Fibroblast of peridontal ligament (primary cell): ENCODE measurements around the gene MSL1.
"Not testable (repeated sequence)": the region's sequence is repeated elsewhere in the genome, so short reads cannot be mapped to it uniquely, and the experiment has no call there.

Experiments used
- DNase-seq: peaks from one replicate; pipeline ENCODE4 v3.0.0-alpha.2; 2010; ENCODE audit errors: extremely low read depth

MSL1 gene

GRCh38 chr17:40124279-40125141 is 2.7 kb downstream of the MSL1 start:
- peak; percentile 53 for DNase-seq

- DNase-seq, result no peak
Measured at GRCh38 chr17:40129498-40129897, 7.7 kb downstream of the MSL1 start.

GRCh38 chr17:40130352-40131042 is 8.7 kb downstream of the MSL1 start:
- DNase-seq, result no peak

- DNase-seq, result no peak
Measured at GRCh38 chr17:40134184-40134583, 12.4 kb downstream of the MSL1 start.

- no peak for DNase-seq
Measured at GRCh38 chr17:40135817-40136216, 14.0 kb downstream of the MSL1 start.

- DNase-seq, result no peak
Measured at GRCh38 chr17:40139566-40140058, 17.8 kb downstream of the MSL1 start.

GRCh38 chr17:40143166-40143565 is 21.4 kb downstream of the MSL1 start:
- not testable (repeated sequence) for DNase-seq

- no peak for DNase-seq
Measured at GRCh38 chr17:40145476-40145875, 23.7 kb downstream of the MSL1 start.

- no peak for DNase-seq
Measured at GRCh38 chr17:40148527-40148926, 26.8 kb downstream of the MSL1 start.

GRCh38 chr17:40150276-40150675 is 28.5 kb downstream of the MSL1 start:
- no peak for DNase-seq

GRCh38 chr17:40151414-40151963 is 29.7 kb downstream of the MSL1 start:
- no peak for DNase-seq

- no peak for DNase-seq
Measured at GRCh38 chr17:40153603-40154236, 31.9 kb downstream of the MSL1 start.

- peak; percentile 17 for DNase-seq
Measured at GRCh38 chr17:40157973-40158372, 36.2 kb downstream of the MSL1 start.

GRCh38 chr17:40158438-40159013 is 36.8 kb downstream of the MSL1 start:
- no peak for DNase-seq

- no peak for DNase-seq
Measured at GRCh38 chr17:40159456-40159855, 37.7 kb downstream of the MSL1 start.

GRCh38 chr17:40167685-40168261 is 46.0 kb downstream of the MSL1 start:
- no peak for DNase-seq

GRCh38 chr17:40168262-40168832 is 46.6 kb downstream of the MSL1 start:
- peak; percentile 79 for DNase-seq

- no peak for DNase-seq
Measured at GRCh38 chr17:40170325-40170724, 48.6 kb downstream of the MSL1 start.

GRCh38 chr17:40171750-40172149 is 50.0 kb downstream of the MSL1 start:
- DNase-seq, result no peak

GRCh38 chr17:40173091-40173777 is 51.5 kb downstream of the MSL1 start:
- DNase-seq, result no peak

- DNase-seq, result no peak
Measured at GRCh38 chr17:40173778-40174135, 52.0 kb downstream of the MSL1 start.
